GM21717 (cell line): ENCODE measurements around the gene KRT77.
"Not testable (repeated sequence)": the region's sequence is repeated elsewhere in the genome, so short reads cannot be mapped to it uniquely, and the experiment has no call there.

Experiments
- ATAC-seq: cut with Tn5 transposase; IDR thresholded peaks from one replicate; pipeline ENCODE4 v1.9.1; 2021; ENCODE audit warnings: mild to moderate bottlenecking, moderate library complexity; ENCODE audit not compliant: unreplicated experiment

The KRT77 gene

GRCh38 chr12:52703424-52703823 is at the start of gene KRT77:
TSS of gene KRT77 (minus strand) at chr12:52703524. CDS start at chr12:52703434, 90 bp downstream.
- no peak for ATAC-seq

DNA sequence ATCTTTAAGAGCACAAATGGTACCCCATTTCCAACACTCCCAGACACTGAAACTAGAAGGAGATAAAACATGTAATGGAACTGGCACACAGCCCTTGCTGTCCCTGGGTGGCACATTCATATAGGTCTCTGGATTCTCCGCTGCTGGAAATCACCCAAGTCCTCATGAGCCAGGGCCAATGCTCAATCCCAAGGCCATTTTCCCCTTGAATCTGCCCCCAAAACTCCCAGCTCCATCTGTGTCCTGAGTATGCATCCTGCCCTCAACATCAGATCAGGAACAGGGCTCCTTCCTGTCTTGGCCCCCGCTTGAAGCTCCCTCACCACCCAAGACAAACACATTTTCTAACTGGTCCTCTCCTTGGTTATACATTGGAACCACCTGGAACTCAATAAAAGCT is 49.2 kb upstream of the KRT77 start:
- ATAC-seq: no peak

DNA sequence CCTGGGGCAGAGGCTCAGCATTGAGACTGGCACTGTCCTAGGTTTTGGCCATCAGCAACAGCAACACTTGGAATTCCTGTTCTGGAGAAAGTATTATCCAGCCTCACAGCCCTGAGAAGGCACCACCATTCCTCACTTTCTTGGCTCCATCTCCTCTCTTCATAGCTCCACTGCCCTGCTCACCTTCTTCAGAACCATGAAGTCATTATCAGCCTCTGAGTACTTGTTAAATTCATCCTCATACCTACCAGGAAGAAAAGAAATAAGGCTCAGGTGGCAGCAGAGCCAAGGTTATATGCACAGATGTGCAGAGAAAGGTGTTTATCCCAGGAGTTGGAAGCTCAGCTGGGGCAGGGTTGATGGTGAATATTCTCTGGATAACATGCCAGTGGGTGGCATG is 48.5 kb upstream of the KRT77 start:
- no peak for ATAC-seq

DNA sequence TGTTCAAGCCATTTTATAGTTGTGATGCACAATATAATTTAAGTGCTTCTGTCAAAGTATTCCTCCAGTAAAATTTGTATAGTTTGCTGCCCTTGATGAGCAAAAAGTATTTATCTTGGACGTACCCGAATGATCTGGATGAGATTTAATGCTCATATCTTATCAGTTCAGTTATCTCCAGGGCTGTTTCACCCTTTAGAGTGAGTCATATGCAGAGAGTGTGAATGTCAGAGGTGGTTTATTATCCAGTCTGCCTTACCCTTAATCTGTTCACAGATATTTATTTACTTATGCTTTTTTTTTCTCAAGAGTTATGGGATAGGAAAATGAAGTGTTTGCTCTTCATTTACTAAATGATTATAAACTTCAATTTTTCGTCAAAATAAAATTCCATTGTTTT is 47.2 kb upstream of the KRT77 start:
- not testable (repeated sequence) for ATAC-seq

DNA sequence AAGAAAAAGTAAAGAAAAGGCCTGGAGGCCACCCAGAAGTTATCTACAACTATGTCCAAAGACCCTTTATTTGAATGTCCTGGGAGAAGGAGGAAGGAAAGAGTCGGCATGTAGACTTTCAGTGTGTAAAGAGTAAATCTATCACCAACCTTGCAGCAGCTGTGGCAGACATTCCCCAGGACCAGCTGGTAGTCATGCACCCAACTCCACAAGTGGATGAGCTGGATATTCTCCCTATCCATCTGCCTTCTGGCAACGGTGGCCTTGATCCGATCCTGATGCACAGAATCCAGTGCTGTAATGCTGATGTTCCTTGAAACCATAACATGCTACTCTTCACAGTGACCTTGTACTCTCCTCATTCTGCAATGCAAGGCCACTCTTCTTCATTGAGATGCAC is 46.5 kb upstream of the KRT77 start:
- ATAC-seq: no peak

DNA sequence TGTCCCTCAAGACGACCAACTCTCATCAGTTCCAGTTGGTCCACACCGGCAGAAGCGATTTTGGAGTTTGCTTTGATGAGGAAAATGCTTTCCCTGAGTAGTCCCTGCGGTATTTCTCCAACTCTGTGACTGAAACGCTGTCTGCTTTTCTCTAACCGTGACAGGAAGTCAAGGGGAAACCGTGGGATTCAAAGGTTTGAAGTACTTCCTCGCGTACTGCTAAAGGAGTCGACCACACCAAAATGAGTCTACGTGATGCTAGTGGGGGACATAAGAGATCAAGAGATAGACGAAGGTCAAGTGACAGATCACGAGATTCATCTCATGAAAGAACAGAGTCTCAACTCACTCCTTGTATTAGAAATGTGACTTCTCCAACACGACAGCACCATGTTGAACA is 45.3 kb upstream of the KRT77 start:
- ATAC-seq: no peak

DNA sequence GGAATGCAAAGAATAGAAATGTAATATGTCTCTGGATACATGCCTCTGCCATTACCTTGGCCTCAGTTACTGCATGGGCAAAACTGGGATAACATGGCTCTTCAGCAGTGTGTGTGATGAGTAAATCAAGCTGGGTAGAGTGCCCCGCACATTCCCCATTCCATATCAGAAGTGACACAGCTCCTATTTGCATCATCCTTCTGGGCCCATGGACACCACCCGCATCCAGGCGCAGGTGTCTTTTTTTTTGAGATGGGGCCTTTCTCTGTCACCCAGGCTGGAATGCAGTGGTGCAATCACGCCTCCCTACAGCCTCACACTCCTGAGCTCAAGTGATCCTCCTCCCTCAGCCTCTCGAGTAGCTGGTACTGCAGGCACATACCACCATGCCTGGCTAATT is 42.2 kb upstream of the KRT77 start:
- ATAC-seq: no peak

GRCh38 chr12:52744493-52745156 is 41.3 kb upstream of the KRT77 start:
- ATAC-seq: no peak

GRCh38 chr12:52742822-52743457 is 39.6 kb upstream of the KRT77 start:
- no peak for ATAC-seq

DNA sequence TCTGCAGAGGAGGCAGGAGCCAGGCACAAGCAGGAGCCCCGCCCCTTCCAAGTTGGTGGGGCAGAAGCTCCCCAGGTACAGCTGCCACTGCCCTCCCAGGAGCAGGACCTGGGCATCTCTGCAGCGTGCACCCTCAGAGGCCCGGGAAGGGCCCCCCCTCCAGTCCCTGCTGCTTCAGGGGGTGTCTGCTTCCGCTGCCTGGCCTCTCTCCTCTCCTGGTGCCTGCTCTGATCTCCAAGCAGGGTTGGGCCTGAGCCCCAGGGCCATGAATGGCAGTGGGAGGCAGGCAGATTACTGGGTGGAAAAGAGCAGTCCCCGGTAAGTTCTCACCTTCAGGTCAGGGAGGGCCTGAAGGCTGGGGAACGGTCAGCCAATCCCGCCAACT is 38.9 kb upstream of the KRT77 start:
- ATAC-seq: no peak

DNA sequence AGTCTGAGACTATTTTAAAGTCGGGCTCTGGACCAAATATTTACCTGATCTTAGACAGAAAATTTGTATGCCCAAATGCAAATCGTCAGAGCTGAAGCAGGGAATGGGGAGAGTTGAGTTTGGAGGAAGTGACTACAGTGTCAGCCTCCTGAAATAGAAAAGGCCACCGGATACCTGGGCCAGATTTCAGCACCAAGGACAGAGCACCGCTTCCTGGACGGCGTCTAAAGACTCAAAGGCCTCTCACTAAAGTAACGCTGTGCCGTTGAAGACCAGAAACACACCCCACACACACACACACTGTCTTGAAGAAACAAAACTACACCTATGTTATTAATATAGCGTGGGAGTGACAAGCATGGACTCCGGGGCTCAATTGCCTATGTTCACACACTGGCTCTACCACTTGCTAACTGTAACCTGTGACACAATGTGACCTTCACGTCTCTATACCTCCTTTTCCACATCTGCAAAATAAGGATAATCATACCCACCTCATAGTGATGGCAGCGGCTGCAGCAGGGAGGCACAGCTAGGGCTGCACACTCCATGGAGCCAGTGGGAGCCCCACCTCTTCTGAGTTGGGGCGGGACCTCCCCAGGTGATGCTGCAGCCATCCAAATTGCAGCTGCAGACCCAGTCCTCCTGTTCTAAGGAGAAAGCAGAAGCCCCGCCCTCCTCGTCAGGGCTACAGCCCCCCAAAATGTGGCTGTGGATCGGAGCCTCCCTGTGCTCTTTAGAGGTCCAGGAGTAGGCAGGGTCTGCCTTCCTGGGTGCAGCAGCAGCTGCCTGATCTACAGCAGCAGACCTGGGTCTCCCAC is 38.3 kb upstream of the KRT77 start:
- no peak for ATAC-seq

- ATAC-seq: no peak
These were observed 37.3 kb upstream of the KRT77 start for GRCh38 chr12:52740584-52740983.

- ATAC-seq: no peak
These were observed 36.6 kb upstream of the KRT77 start for GRCh38 chr12:52739963-52740362.

GRCh38 chr12:52735816-52736632 is 32.7 kb upstream of the KRT77 start:
- no peak for ATAC-seq

GRCh38 chr12:52735106-52735505 is 31.8 kb upstream of the KRT77 start:
- no peak for ATAC-seq

GRCh38 chr12:52730793-52731192 is 27.5 kb upstream of the KRT77 start:
- ATAC-seq: no peak

DNA sequence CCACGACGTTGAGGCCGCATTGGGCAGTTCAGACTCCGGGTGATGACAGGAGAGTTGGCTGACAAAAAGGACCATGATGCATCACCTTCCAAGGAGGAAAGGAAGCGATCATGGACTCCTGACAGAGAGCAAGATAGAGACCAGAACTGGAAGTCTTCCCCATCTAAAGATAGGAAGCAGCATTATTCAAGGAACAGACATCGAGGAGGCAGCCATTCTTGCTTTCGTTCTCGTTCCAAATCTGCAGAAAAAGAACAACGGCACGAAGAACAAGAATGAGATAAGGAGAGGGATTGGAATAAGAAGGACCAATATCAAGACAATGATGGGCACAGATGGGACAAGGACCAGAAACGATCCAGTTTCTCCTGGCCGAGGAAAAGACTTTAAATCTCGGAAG is 27.1 kb upstream of the KRT77 start:
- ATAC-seq: no peak

DNA sequence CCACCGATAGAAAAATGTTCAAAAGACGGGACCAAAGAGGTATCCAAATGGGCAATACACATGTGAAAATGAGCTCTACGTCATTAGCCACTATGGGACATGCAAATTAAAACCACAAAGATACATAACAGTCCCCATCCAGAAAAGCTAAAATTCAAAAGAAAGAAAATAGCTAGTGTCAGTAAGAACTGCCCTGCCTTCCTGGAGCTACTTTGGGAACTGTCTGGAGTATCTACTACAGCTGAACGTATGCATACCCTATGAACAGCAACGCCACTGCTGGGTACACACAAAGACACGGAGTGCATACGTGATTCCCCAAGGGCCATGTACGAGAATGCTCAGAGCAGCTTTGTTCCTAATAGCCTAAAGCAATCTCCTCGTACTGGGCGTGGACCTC is 25.8 kb upstream of the KRT77 start:
- ATAC-seq: no peak

DNA sequence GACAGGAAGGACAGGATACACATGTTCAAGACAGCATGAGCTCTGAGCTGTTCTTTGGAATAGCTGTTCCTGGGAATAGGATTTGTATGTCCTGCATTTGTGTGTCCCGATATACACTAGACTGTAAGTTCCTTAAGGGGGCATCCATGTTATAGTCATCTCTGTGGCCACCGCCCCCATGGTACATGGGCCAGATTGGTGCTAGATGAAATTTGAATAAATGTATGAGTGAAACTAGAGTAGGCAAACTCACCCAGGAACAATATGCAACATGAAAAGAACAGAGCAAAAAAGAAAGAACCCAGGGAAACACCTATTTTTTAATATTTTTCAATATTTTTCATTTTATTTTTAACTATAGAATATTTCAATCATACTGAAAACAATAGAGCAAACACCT is 25.1 kb upstream of the KRT77 start:
- ATAC-seq: no peak

- no peak for ATAC-seq
These were observed 23.7 kb upstream of the KRT77 start for GRCh38 chr12:52727037-52727436.

DNA sequence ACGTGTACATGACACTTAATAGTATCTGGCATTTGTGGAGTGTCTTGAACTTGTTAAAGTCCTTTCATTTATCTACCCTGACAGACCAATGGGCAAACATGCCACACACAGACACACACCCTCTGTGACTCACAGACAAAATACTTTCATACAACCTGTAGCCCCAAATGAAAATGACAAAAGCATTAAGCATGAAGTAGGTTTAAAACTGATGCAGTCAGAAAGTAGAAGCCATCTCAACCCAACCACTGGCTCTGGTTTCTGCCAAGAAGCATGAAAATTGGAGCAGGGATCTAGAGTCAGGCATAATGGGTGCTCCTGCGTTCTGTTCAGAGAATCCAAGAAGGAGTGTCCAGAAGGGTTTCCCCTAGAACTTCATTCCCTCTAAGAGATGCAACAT is 23.1 kb upstream of the KRT77 start:
- ATAC-seq: no peak
